T-helper 2 cell treated with Interferon-gamma antibody and Interleukin-4, amounts not matched to agents 5 μg/mL and 100 μg/mL, for 36 hours (primary cell): ENCODE results near the gene ARHGAP21.

Experiments
- DNase-seq: peaks from one replicate; pipeline ENCODE4 v3.0.0; 2021; ENCODE audit warnings: low spot score
- H3K27ac Mint-ChIP-seq: one replicate; pipeline ENCODE4 v1.8.0; 2021; ENCODE audit warnings: mild to moderate bottlenecking, mixed read lengths
- H3K27me3 Mint-ChIP-seq: one replicate; pipeline ENCODE4 v1.8.0; 2021; ENCODE audit warnings: low read depth, mixed read lengths
- H3K36me3 Mint-ChIP-seq: one replicate; pipeline ENCODE4 v1.8.0; 2021; ENCODE audit warnings: low read depth, mixed read lengths
- H3K4me1 Mint-ChIP-seq: one replicate; pipeline ENCODE4 v1.8.0; 2021; ENCODE audit warnings: low read depth, mixed read lengths
- H3K4me3 Mint-ChIP-seq: one replicate; pipeline ENCODE4 v1.8.0; 2022; ENCODE audit warnings: mild to moderate bottlenecking, moderate library complexity, mixed read lengths
- H3K9me3 Mint-ChIP-seq: one replicate; pipeline ENCODE4 v1.8.0; 2021; ENCODE audit warnings: mixed read lengths

The ARHGAP21 gene

DNA sequence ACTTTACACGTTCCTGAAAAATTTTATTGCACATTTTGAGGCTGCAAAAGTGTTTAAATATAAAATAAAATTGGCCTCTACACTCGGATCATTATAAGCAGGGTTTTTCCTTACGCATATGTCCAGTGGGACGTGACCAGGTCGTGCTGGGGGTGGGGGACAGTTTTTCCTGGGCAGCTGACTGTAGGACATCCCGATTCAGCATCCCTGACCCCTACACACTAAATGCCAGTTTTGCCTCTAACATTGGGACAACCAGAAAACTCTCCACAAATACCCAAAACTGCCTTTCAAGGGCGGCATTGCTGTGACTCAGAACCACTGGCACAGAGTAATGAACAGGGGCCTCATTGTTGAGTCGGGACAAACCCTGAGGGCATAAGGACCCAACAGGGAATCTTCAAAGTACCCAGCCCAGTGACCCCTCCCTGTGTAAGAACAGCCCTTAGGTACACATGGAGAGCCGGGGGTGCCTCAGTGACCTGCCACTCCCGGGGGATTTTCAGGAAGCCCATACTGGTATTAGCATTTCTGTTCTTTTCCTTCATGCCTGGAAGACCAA lies 170.6 kb downstream of the ARHGAP21 start:
- no peak for DNase-seq
- H3K36me3 Mint-ChIP-seq: no peaks in the 10 kb centered on the region

GRCh38 chr10:24552346-24553016 lies 171.2 kb downstream of the ARHGAP21 start:
- DNase-seq: no peak

More for the DNA sequence above, 170.6 kb downstream of the ARHGAP21 start:
- Mint-ChIP-seq H3K9me3 (no peaks in the 10 kb centered on the region), H3K27me3 (no peaks in the 10 kb centered on the region), H3K27ac (no peak overlapping the region), H3K4me3 (no peak overlapping the region), H3K4me1 (peaks cover 3% of the 10 kb centered on the region)

DNA sequence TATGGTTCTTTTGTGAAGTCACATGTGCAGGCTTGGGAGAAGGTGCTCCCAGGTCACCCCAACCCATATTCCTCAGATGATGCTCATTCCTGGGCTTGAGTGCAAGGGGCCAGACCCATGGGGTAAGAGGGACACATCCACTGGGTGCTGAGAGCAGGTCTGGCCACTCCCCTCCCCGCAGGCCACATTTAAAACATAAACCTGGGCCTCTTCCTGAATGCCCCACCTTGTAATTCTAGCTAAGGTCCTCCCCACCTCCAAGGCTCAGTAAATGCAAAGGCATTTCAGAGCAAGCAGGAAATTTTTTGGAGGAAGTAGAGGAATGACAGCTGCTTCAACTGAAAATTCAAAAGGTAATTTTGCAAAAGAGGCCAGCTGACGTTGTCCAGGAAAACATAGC lies 172.5 kb downstream of the ARHGAP21 start:
- no peak overlapping the region for H3K4me3 Mint-ChIP-seq
- DNase-seq: no peak
- no peaks in the 10 kb centered on the region for H3K27me3 Mint-ChIP-seq
- H3K4me1 Mint-ChIP-seq: no peaks in the 10 kb centered on the region
- no peaks in the 10 kb centered on the region for H3K36me3 Mint-ChIP-seq
- no peaks in the 10 kb centered on the region for H3K9me3 Mint-ChIP-seq
- H3K27ac Mint-ChIP-seq: no peak overlapping the region

More at GRCh38 chr10:24552346-24553016, 171.2 kb downstream of the ARHGAP21 start:
- Mint-ChIP-seq H3K4me1 (peaks cover 3% of the 10 kb centered on the region), H3K27me3 (no peaks in the 10 kb centered on the region), H3K9me3 (no peaks in the 10 kb centered on the region), H3K4me3 (no peak overlapping the region), H3K36me3 (no peaks in the 10 kb centered on the region), H3K27ac (no peak overlapping the region)

- Mint-ChIP-seq H3K27me3 (no peaks in the 10 kb centered on the region), H3K9me3 (no peaks in the 10 kb centered on the region), H3K4me3 (no peak overlapping the region), H3K36me3 (no peaks in the 10 kb centered on the region), H3K27ac (no peak overlapping the region), H3K4me1 (no peaks in the 10 kb centered on the region)
- DNase-seq: no peak
Observed at GRCh38 chr10:24550680-24551079, 173.0 kb downstream of the ARHGAP21 start.

DNA sequence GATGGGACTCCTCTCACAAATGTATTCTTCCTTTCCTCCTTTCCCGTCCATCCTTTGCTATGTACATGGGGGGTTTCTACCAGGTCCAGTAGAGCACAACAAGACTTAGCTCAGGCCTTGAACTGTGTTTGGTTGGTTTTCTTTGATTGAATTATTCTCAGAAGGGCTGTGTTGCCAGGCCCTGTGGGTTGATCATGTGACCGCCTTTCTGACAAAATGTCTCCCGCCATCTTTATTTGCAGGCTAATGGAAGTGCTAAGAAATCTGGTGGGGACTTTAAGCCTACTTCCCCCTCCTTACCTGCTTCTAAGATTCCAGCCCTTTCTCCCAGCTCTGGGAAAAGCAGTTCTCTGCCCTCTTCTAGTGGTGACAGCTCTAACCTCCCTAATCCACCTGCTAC lies 178.1 kb downstream of the ARHGAP21 start:
- Mint-ChIP-seq H3K4me3 (no peak overlapping the region), H3K27me3 (peaks cover 3% of the 10 kb centered on the region), H3K36me3 (no peaks in the 10 kb centered on the region), H3K27ac (no peak overlapping the region), H3K9me3 (no peaks in the 10 kb centered on the region), H3K4me1 (no peaks in the 10 kb centered on the region)
- DNase-seq: no peak

DNA sequence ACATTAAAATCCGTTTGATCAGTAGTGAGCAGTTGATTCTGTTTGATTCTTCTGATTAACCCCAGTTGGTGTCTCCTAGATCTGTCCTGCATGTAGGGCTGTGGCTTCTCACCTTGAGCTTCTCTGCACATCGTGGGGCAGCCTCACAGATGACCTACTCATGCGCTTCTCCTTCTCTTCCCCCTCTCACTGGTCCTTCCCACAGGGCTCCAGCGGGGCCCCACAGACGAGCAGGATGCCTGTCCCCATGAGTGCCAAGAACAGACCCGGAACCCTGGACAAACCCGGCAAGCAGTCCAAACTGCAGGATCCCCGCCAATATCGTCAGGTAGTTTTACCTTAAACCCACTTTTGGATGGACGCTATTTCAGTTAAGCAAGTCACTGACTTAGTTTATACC lies 178.9 kb downstream of the ARHGAP21 start:
- Mint-ChIP-seq H3K27me3 (peaks cover 3% of the 10 kb centered on the region), H3K36me3 (no peaks in the 10 kb centered on the region), H3K9me3 (no peaks in the 10 kb centered on the region), H3K4me1 (no peaks in the 10 kb centered on the region), H3K4me3 (no peak overlapping the region), H3K27ac (no peak overlapping the region)
- DNase-seq: no peak

GRCh38 chr10:24542314-24543270 lies 181.1 kb downstream of the ARHGAP21 start:
- H3K36me3 Mint-ChIP-seq: no peaks in the 10 kb centered on the region
- H3K27ac Mint-ChIP-seq: no peak overlapping the region
- DNase-seq: no peak
- no peak overlapping the region for H3K4me3 Mint-ChIP-seq
- H3K9me3 Mint-ChIP-seq: no peaks in the 10 kb centered on the region
- H3K27me3 Mint-ChIP-seq: peaks cover 3% of the 10 kb centered on the region
- H3K4me1 Mint-ChIP-seq: no peaks in the 10 kb centered on the region

- no peaks in the 10 kb centered on the region for H3K4me1 Mint-ChIP-seq
- no peaks in the 10 kb centered on the region for H3K36me3 Mint-ChIP-seq
- H3K27me3 Mint-ChIP-seq: peaks cover 3% of the 10 kb centered on the region
- H3K9me3 Mint-ChIP-seq: no peaks in the 10 kb centered on the region
- H3K4me3 Mint-ChIP-seq: no peak overlapping the region
- H3K27ac Mint-ChIP-seq: no peak overlapping the region
- no peak for DNase-seq
Observed at GRCh38 chr10:24541239-24541753, 182.4 kb downstream of the ARHGAP21 start.

DNA sequence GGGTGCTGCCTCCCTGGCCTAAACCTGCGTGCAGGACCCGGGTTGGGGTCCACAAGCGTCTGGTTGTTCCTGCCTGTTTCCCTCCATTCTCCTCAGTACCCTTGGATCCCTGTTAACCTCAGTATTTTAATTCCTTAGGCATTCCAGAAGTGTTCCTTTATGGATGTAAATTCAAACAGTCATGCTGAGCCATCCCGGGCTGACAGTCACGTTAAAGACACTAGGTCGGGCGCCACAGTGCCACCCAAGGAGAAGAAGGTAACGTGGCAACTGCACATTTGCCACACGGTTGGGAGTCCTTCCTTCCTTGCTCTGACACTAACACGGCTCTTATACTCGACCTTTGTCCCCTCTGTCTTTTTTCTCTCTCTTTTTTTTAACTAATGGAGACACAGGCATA lies 187.1 kb downstream of the ARHGAP21 start:
- H3K4me1 Mint-ChIP-seq: no peaks in the 10 kb centered on the region
- DNase-seq: no peak
- H3K27me3 Mint-ChIP-seq: no peaks in the 10 kb centered on the region
- no peaks in the 10 kb centered on the region for H3K36me3 Mint-ChIP-seq
- H3K9me3 Mint-ChIP-seq: no peaks in the 10 kb centered on the region
- no peak overlapping the region for H3K27ac Mint-ChIP-seq
- H3K4me3 Mint-ChIP-seq: no peak overlapping the region

DNA sequence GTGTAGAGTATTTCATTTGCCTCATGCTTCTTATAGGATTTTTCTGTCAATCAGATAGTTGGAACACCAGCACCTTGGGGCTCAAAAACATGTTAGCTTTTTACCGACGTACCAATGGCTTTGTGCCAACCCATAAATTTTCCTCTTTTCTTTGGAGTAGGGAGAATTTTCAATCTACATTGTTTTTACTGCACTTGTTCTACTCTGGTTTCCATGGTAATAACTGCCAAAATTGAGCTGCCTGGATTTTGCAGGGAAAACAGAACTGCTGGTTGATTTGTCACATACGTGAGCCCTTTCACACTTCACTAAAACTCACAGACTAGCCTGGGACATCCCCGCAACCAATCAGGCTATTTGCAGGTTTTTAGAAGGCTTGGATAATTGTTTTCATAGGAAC lies 189.7 kb downstream of the ARHGAP21 start:
- Mint-ChIP-seq H3K27ac (no peak overlapping the region), H3K9me3 (no peaks in the 10 kb centered on the region), H3K27me3 (no peaks in the 10 kb centered on the region), H3K36me3 (no peaks in the 10 kb centered on the region), H3K4me3 (no peak overlapping the region), H3K4me1 (no peaks in the 10 kb centered on the region)
- DNase-seq: no peak
